Renal cortex interstitium (tissue), 15 donors: ENCODE results near the gene PRR23E. TPM values are rescaled to one million over a fixed set of nuclear protein-coding genes. Genes with fewer than 3 reads are reported as not detected.
A peak's percentile ranks its signal among the peaks of the same experiment; 100 is the strongest.

Experiments
- DNase-seq, 11 donors: peaks; one replicate each; pipeline ENCODE4 v3.0.0-alpha.2; 2013; ENCODE audit warnings: low read depth in 9 of 11, low spot score in 4 of 11; ENCODE audit errors: extremely low read depth in 1 of 11
- long read RNA-seq, 16 experiments: transcript quantifications; one replicate each; lab custom pipeline, GENCODE V29; 2026
- polyA plus RNA-seq, 3 donors: library from polyadenylated mRNA; unstranded; fragments of 120-200 nt; gene quantifications; one replicate each; pipeline ENCODE4 v1.2.1, GENCODE V29; 2013; ENCODE audit not compliant: insufficient read length in 3 of 3

The PRR23E gene, protein sequence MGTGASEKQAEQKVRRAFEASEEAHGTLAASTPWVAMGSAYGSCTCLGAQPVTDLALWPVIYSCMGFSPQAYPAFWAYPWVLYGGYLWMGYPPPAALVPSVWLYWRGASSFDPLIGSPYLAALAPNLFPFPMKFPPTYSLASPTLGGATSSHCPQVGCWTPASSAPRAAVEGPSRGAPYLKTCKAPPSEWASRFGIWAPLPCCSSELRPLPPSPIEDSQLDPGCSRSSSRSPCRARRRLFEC
- not detected for polyA plus RNA-seq
- long read RNA-seq, donor 1, result 0 reads
- long read RNA-seq, donor 2, result 0 reads
- long read RNA-seq, donor 3, result 0 reads
- long read RNA-seq, donor 4, result 0 reads
- long read RNA-seq, donor 5, result 0 reads
- long read RNA-seq, donor 6, result 0 reads
- long read RNA-seq, donor 7, result 0 reads
- long read RNA-seq, donor 8, result 0 reads
- long read RNA-seq, donor 9, result 0 reads
- long read RNA-seq, donor 10, result 0 reads
- long read RNA-seq, donor 11, result 0 reads
- long read RNA-seq, donor 12, result 0 reads
- long read RNA-seq, donor 13, result 0 reads
- long read RNA-seq, donor 14, result 0 reads
- long read RNA-seq, donor 15, result 0 reads
- long read RNA-seq, donor 16, result 0 reads

DNA sequence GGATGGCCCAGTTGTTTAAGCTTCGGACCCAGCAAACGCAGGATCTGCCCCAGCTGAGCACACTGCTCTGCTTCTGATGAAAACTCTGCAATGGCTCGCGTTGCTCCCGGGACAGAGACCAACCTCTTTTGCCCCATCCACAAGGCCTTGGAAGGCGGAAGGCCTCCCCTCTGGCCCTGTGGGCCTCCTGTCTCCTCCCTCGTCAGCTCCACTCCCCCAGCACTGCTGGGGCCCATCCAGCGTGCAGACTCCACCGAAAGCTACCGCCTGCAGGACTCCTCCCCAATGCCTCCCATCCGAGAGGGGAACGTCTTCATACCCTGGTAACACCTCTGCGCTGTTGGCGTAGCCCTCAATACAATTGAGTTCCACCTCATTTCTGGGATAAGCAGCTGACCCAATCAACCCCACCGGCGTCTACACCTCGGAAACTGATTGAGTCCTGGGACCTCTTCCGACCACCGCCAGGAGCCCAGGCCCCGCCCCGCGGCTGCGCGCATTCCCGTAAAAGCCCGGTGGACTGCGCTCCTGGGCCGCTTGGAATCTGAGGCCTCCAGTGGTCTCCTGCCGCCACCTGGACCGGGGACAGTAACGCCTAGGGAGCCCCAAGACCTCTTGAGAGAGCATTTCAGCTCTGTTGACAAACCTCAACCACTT is at the start of gene PRR23E:
Gene PRR23E (plus strand): TSS at position 556 of the 657 bp plus-strand sequence. CDS start 3,555 bp downstream, outside the sequence.
- no peak for DNase-seq

DNA sequence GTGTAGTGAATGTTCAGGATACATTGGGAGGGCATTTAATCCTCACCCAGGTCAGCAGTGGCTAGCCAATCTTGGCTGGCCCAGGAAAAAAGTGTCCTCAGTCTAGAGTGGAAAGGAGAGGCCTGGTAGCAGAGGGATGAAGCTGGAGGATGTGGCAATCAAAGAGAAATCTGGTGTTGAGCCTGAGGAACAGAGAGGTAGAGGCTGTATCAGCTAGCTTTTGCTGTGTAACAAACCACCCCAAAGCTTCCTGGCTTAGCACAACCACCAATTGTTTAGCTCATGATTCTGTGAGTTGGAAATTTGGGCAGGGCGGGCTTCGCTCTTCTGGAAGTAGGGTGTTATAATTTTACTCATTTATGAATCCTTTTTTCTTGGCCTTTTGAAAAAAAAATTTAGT is 49.8 kb upstream of the PRR23E start:
- no peak for DNase-seq

DNA sequence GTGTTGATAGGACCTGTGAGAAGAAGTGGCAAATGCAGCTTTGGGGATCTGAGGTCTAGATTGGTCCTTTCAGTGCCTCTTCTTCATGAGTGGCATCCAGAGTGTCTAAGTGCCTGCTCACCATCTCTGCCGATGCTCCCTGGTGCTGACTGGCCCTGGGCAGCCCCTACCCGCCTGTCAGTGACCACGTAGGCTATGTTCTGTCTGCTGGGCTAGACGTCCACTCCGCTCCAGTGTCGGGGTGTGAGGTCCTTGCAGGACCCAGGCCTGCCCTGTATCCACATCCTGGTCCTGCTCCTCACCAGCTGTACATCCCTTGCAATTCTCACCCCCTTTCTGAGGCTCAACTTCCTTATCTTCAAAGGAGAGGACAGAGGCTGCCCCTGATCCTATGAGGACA is 48.3 kb upstream of the PRR23E start:
- DNase-seq, result no peak

DNA sequence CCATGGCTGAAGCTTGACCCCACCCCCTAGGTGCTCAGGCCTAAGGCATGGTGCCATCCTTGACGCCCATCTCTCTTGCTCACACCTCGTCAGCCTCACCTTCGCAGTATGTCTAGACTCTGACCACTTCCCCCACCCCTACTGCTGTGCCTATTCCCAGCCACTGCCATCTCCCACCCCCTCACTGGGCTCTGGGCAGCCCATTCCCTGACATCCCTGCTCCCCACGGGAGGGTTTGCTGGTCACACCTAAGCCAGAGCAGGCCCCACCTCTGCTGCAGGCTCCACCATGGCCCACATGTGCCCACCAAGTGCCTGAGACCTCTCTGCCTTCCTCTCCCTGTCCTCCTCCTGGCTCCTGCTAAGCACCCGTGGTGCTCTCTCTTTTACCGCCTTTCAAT is 47.7 kb upstream of the PRR23E start:
- no peak for DNase-seq

DNA sequence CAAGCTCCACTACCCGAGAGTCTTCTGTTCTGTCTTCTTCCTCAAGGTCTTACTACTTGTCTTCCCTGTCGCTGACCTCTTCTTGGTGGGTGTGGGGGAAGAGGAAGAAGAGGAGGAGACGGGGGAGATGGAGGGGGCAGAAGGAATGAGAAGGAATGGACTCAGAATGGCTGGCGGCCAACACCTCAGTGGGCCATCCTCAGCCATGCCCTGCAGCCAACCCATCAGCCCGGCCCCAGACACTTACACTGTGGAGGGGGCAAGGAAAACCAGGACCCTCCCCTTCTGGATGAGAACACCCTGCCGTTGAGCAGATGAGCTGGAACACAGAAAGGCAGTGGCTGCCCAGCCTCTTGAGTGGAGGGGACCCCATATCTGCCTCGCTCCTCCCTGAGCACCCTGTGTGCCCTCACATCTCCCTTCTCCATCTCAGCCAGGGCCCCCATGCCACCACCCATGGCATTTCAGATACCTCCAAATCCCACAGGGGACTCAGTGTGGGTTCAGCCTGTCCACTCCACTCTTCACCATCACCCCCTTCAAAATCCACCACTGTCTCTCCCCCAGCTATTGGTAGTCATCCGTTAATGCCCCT is 45.5 kb upstream of the PRR23E start:
- DNase-seq, result no peak

DNA sequence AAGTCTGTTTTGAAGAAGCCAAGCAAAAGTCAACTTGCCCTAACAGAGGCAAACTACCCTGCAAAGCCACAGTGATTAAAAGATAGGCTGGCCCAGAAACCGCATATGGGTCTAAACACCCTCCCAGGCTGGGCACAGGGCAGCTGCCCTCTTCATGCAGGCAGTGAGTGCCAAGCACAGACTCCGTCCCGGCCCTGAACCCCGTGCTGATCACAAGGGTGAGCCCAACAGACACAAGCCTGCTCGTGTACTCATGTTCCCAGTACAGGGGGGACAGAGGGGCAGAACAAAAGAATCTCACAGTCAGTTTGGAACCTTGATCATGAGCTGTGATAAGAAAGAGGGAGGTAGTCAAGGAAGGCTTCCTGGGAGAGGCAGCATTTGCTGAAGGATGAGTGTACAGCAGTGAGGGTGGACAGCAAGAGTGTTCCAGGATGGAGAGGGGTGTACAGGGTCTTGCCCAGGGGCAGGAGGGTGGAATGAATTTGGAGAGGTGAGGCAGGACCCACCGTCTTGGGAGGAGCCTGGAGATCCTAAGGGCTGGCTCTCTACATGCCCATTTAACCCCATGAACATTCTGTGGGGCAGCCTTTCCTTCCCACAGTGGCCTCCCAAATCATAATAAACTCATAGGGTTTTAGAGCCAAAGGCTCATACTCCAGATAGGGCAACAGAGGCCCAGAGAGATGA is 43.2 kb upstream of the PRR23E start:
- no peak for DNase-seq

DNA sequence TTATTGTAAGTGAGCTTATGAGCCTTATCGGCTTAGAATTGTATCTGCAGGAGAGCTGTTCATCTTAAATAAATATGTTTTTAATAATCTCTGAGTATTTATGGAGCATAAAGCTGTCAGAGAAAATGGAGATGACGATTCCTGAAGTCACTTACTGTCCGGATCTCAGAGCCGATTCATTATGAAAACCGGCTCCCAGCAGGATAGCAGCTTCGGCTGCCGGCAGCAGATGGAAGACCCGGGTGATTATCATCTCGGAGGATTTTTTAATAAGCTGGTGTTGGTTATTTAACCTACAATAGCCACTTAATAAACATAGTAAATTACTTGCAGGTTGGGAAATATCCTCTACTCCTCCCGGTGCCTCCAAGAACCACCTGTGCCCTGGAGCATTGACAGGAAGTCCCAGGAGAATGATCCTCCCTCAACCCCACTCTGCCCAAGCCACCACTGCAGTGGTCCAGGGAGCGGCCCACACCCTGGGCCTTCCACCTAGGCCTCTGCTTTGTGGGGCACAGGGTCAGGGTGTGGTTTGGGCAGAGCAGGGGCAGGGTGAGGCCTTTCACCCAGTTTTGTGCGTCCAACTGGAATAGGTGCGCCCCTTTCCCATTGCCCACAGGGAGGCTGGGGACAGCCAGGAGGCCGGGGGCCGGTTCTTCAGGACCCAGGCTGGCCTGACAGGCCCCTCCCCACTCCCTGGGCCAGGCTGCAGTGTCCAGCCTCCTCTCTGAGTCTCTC is 42.2 kb upstream of the PRR23E start:
- no peak for DNase-seq

DNA sequence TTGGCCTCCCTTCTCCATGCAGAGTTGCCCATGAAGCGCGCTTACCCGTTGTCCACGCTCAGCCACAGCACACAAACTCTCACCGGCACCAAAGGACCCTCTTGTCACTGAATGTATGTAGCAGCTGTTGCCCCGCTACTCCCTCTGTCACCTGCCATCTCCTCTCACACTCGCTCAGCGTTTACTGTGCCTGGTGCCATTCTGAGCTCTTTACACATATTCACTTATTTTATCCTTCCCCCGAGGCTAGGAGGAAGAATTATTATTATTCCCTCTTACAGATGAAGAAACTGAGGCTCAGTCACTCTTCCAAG is 41.7 kb upstream of the PRR23E start:
- DNase-seq, result no peak

DNA sequence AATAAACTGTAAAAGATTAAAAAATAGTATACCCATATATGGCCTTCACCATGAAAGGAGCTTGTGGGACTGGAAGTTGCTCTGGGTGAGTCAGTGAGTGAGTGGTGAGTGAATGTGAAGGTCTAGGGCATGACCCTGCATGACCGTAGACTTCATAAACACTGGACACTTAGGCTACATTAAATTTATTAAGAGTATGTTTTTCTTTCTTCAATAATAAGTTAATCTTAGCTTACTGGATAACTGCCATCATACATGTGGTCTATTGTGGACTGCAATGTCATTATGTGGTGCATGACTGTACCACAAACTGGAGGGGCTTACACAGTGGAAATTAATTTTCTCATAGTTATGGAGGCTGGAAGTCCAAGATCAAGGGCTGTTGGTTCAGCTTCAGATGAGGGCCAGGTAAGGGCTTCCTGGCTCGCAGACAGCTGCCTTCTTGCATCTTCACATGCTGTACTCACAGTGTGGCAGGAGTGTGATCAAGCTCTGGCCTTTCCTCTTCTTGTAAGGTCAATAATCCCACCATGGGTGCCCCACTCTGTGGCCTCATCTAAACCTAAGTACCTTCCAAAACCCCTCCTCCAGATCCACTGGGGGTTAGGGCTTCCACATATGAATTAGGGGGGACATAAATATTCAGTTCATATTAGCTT is 40.8 kb upstream of the PRR23E start:
- no peak for DNase-seq

DNA sequence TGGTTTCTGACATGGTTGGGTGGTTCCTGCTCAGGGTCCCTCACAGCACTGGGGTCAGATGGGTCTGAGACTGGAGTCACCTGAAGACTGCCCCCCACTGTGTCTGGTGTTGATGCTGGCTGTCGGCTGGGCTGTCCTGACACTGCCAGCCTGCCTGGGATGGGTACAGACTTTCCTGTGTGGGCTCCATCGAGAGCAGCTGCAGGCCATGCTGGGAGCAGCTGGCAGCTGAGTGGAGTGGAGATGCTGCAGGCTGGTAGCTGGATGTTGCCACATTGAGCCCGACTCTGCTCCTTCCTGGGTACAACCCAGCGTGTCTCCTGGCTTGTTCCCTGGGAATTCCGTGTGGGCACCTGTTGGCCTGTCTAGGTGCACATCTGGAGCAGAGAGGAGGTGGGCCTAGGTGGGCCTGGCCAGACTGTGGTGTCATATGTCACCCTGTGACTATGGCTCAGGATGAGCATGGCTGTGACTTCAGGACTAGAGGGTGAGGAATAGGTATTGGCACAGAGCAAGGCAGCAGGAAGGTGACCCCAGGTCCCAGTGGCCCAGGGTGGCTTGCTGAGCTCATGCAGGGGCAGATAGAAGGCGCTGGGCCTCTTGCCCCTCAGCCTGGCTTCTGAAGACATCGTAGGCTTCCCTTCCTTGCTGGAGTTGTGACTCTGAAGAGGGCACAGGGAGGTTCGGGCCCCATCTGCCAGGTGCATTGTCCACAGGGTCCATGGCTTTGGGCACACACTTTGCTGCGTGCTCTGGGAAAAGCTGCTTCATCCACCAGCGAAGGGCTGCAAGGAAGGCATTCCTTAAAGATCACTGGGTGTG is 40.0 kb upstream of the PRR23E start:
- no peak for DNase-seq

DNA sequence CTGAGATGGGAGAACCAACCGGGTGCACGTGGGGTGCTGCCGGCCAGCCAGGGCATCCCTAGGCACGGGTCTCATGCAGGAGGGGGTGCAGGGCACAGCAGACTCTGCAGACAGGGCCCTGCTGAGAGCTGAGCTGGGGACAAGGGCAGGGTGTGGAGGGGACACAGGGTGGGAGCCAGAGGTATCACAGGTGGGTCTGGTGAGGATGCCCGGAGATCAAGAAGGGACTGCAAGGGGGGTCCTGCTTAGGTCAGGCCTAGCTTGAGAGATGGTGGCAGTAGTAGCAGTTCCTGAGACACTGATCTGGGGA is 39.5 kb upstream of the PRR23E start:
- DNase-seq, result no peak

DNA sequence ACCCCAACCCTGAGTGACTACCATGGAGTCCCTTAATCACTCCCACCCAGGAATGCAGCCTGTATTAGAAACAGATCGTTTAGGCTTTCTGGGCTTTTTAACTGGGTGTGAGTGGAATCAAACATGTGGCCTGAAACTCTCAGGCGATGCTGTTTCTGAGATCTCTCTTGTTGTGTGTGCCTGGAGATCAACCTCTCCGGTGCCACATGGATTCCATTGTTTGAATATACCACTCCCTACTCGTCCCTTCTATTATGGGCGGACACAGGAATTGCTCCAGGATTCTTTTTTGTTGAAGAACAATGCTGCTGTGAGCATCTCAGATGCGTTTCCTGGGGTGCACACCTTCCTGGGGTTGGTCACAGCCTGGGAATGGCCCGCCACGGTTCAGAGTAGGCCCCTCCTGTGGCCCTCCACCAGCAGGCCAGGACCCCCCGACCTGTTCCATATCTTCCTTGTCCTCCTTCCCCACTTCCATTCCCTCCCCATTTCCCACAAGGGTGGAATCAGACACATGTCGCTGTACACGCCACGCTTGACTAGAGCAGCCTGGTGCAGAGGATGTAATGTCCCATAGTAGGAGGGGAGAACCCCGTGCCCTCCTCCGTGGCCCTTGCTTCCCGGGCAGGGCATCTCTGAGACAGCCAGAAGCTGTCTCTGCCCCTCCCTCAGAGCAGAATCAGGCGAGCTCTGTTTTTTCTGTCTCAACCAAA is 36.4 kb upstream of the PRR23E start:
- DNase-seq, result no peak

DNA sequence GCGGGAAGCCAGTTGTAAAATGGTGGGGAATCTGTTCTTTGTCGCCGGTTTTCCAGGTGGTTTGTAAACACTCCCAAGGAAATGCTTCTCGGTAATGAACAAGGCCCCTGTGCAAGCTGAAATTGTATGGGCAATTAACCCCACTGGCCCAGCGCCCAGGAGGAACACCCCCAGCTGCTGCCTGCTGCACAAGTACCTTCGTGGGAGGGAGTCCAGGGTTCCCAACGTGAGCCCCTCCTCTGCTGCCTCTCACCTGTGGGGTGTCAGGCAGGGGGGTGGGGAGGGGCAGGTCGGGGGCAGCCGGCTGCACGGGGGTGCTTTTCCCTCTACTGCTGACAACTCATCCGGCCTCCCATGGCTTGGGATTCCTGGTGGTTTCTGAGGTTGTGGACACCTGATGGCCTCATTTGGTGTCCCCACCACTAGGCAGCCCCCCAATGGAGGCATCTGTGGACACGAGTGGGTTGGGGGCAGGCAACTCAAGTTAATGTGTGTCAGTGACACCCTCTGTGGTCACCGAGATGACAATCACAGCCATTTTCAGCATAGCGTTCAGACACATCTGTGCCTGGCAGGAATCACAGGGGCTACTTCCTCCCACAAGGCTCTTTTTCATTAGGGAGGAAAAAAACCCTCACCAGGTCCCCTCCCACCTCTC is 35.6 kb upstream of the PRR23E start:
- DNase-seq, result peak in 4 of 11 donors; percentile 39 to 50 (median 46)

DNA sequence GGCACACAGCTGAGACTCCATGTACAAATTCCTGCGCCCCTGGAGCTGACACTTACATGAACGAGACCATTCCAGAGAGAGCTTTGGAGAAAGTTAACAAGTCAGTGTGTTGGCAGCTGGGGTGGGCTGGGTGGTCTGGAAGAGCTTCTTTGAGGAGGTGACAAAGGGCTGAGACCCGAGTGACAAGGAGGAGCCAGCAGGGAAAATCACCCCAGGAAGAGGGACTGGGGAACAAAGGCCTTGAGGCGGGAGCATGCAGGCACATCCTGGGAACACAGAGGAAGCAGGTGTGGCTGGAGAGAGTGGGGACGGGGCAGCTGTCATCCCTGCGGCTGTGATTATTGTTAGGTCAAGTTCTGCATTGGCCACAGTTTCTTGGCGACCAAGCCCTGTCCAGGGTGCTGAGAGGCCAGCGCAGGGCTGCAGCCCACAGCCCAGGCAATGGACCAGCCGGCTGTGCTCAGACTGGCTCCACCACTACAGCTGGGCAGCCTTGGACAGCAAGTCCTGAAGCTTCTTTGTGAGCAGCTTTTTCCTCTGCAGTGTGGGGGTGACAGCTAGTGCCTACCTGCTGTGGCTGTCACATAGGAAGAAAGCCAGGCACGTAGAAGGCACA is 34.2 kb upstream of the PRR23E start:
- peak in 6 of 11 donors; percentile 47 to 66 (median 53) for DNase-seq

DNA sequence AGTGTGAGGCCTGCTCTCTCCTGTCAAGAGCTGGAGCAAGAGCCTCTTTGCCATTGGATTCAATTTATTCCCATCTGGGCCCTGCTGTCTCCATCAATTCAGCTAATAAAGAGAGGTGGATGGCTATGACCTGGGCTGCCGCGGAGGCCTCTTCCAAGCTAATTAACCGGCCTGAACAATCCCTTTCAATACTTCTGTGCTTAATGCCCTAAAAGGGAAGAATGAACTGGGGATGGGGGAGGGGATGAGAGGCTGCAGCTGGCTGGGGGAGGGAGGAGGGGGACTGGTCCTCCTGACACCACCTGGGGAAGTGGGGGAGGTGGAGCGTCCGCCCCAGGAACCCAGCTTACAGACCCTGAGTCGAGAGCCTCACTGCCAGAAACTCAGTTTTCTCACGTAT is 33.4 kb upstream of the PRR23E start:
- DNase-seq, result no peak

DNA sequence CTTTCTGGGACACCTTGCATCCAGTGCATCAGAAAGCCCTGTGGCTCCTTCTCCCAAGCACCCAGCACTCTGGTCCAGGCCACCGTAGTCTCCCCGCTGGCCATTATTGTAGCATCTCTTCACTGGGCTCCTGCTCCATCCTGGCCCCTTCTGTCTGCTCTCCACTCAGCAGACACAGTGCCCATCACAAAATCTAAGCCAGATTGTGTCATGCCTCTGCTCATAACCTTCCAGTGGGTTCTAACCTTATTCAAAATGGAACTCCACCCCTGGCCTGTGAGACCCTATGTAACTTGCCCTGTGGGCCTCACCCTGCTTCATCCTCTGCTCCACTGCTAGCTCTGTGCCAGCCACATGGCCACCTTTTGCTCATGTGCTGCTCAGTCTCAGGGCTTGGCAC is 31.7 kb upstream of the PRR23E start:
- DNase-seq, result no peak
